Liver (tissue), 9 donors: ENCODE measurements around the gene ABLIM1. TPM values are rescaled to one million over a fixed set of nuclear protein-coding genes. Genes with fewer than 3 reads are reported as not detected.

Experiments
- DNase-seq: peaks from one replicate; pipeline ENCODE4 v3.0.0-alpha.2; 2017; ENCODE audit warnings: low spot score
- H3K27ac ChIP-seq, 2 donors: one replicate each; pipeline ENCODE4 v1.7.0; 2013; ENCODE audit warnings: inconsistent platforms in 2 of 2, low read length in 2 of 2, control low read depth in 1 of 2, low read depth in 1 of 2, mild to moderate bottlenecking in 1 of 2
- H3K27me3 ChIP-seq, 4 donors: one replicate each; pipeline versions ENCODE4 v1.6.1 to v1.7.0; 2013; ENCODE audit warnings: low read length in 3 of 4, inconsistent platforms in 1 of 4, mild to moderate bottlenecking in 1 of 4, moderate library complexity in 1 of 4; ENCODE audit not compliant: control insufficient read depth in 4 of 4, insufficient read depth in 4 of 4
- H3K36me3 ChIP-seq, 4 donors: one replicate each; pipeline versions ENCODE4 v1.6.1 to v1.7.0; 2013; ENCODE audit warnings: low read length in 3 of 4, mild to moderate bottlenecking in 3 of 4, low read depth in 1 of 4, moderate library complexity in 1 of 4; ENCODE audit not compliant: control insufficient read depth in 4 of 4, insufficient read depth in 3 of 4
- H3K4me1 ChIP-seq, 4 donors: one replicate each; pipeline versions ENCODE4 v1.6.1 to v1.7.0; 2013; ENCODE audit warnings: low read length in 3 of 4, mild to moderate bottlenecking in 3 of 4, moderate library complexity in 1 of 4; ENCODE audit not compliant: control insufficient read depth in 4 of 4, insufficient read depth in 4 of 4
- H3K4me3 ChIP-seq, 3 donors: one replicate each; pipeline versions ENCODE4 v1.6.1 to v1.7.0; 2013; ENCODE audit warnings: low read length in 3 of 3, control low read depth in 1 of 3, low read depth in 1 of 3, mild to moderate bottlenecking in 1 of 3
- H3K9ac ChIP-seq, 2 donors: one replicate each; pipeline ENCODE4 v1.7.0; 2013; ENCODE audit warnings: low read length in 2 of 2, mild to moderate bottlenecking in 2 of 2, moderate library complexity in 2 of 2, control low read depth in 1 of 2, low read depth in 1 of 2
- H3K9me3 ChIP-seq, 4 donors: one replicate each; pipeline versions ENCODE4 v1.6.1 to v1.7.0; 2013; ENCODE audit warnings: low read length in 3 of 4; ENCODE audit not compliant: control insufficient read depth in 4 of 4
- ATF3 ChIP-seq: IDR thresholded peaks from 2 replicates; pipeline ENCODE4 v1.6.1; 2016; ENCODE audit warnings: antibody characterized with exemption
- CTCF ChIP-seq: fragments of 150-350 bp; IDR thresholded peaks from 2 replicates; pipeline ENCODE4 v1.5.1; 2017; ENCODE audit warnings: improper control_type of control experiment, low read depth, low read length; ENCODE audit not compliant: missing input control
- EGR1 ChIP-seq, 2 donors: IDR thresholded peaks; 2 replicates each; pipeline ENCODE4 v1.6.1; 2016 to 2018; ENCODE audit warnings: antibody characterized with exemption in 2 of 2, low read depth in 2 of 2
- FOXA1 ChIP-seq: IDR thresholded peaks from 2 replicates; pipeline ENCODE4 v1.6.1; 2016; ENCODE audit warnings: antibody characterized with exemption
- FOXA2 ChIP-seq: IDR thresholded peaks from 2 replicates; pipeline ENCODE4 v1.6.1; 2016; ENCODE audit warnings: antibody characterized with exemption
- GABPA ChIP-seq, 2 donors: IDR thresholded peaks in 1 of 2; conservative IDR thresholded peaks in 1 of 2; 2 replicates each; pipeline ENCODE4 v1.6.1; 2016; ENCODE audit warnings: antibody characterized with exemption in 2 of 2, mild to moderate bottlenecking in 1 of 2, moderate library complexity in 1 of 2
- HNF4A ChIP-seq, 2 donors: conservative IDR thresholded peaks; 2 replicates each; pipeline ENCODE4 v1.6.1; 2016; ENCODE audit warnings: antibody characterized with exemption in 2 of 2, mild to moderate bottlenecking in 2 of 2
- HNF4G ChIP-seq: IDR thresholded peaks from 2 replicates; pipeline ENCODE4 v1.6.1; 2016; ENCODE audit warnings: antibody characterized with exemption
- JUND ChIP-seq, 2 donors: IDR thresholded peaks; 2 replicates each; pipeline ENCODE4 v1.6.1; 2016; ENCODE audit warnings: antibody characterized with exemption in 2 of 2
- MAX ChIP-seq: IDR thresholded peaks from 2 replicates; pipeline ENCODE4 v1.6.1; 2016; ENCODE audit warnings: antibody characterized with exemption
- NR2F2 ChIP-seq: IDR thresholded peaks from 2 replicates; pipeline ENCODE4 v1.6.1; 2016; ENCODE audit warnings: antibody characterized with exemption
- RAD21 ChIP-seq, 2 donors: IDR thresholded peaks; 2 replicates each; pipeline ENCODE4 v1.6.1; 2016; ENCODE audit warnings: antibody characterized with exemption in 2 of 2, mild to moderate bottlenecking in 2 of 2
- REST ChIP-seq: IDR thresholded peaks from 2 replicates; pipeline ENCODE4 v1.6.1; 2016; ENCODE audit warnings: antibody characterized with exemption, mild to moderate bottlenecking
- RXRA ChIP-seq, 2 donors: IDR thresholded peaks; 2 replicates each; pipeline ENCODE4 v1.6.1; 2017 to 2018; ENCODE audit warnings: antibody characterized with exemption in 2 of 2, mild to moderate bottlenecking in 1 of 2
- SP1 ChIP-seq: IDR thresholded peaks from 2 replicates; pipeline ENCODE4 v1.6.1; 2018; ENCODE audit warnings: antibody characterized with exemption, mild to moderate bottlenecking
- TAF1 ChIP-seq: conservative IDR thresholded peaks from 2 replicates; pipeline ENCODE4 v1.6.1; 2016; ENCODE audit warnings: antibody characterized with exemption, mild to moderate bottlenecking
- YY1 ChIP-seq: IDR thresholded peaks from 2 replicates; pipeline ENCODE4 v1.6.1; 2016; ENCODE audit warnings: antibody characterized with exemption, mild to moderate bottlenecking
- ZBTB33 ChIP-seq: IDR thresholded peaks from 2 replicates; pipeline ENCODE4 v1.6.1; 2016; ENCODE audit warnings: antibody characterized with exemption
- WGBS: extraction: QIAGEN DNeasy Blood & Tissue Kit; methylation state at CpG from one replicate; pipeline ENCODE4 v1.1.7; 2013; 5-methylcytosine and 5-hydroxymethylcytosine counted together
- polyA plus RNA-seq, 2 donors: library from polyadenylated mRNA; stranded (reverse) in 1 of 2; unstranded in 1 of 2; fragments of 200-250 nt in 1 of 2; fragments of >200 nt in 1 of 2; fragmentation: Nextera tagmentation in 1 of 2; extraction: Ambion mirVana in 1 of 2; gene quantifications; one replicate each; pipeline versions ENCODE4 v1.2.1 to v1.2.3, GENCODE V29; 2013 to 2015
- total RNA-seq, 2 donors: library from RNA; depleted of rRNA; stranded (reverse); fragments of >200 nt; gene quantifications; one replicate each; pipeline ENCODE4 v1.2.3, GENCODE V29; 2014
- donor health status: healthy.
- donor health status: healthy.
- donor health status: healthy.
- donor health status: healthy.
- donor health status: healthy.

ABLIM1 gene
- total and polyA plus RNA-seq, 4 donors, result 10.9 to 31.3 (median 13.1) TPM

- WGBS, result 28% methylated on average over 2 of the region's 2 CpGs
- peaks cover 5 to 24% (median 9%) of the 10 kb centered on the region in 4 donors for H3K4me1 ChIP-seq
Observed at GRCh38 chr10:114623661-114624294, 34.3 kb downstream of the ABLIM1 start.

More at GRCh38 chr10:114623661-114624294, 34.3 kb downstream of the ABLIM1 start:
- Histone ChIP-seq H3K4me3 (no peak overlapping the region), H3K27me3 (no peaks in the 10 kb centered on the region), H3K36me3 (peaks cover 0 to 2% (median 0%) of the 10 kb centered on the region in 4 donors), H3K27ac (peak overlapping the region; percentile 78 to 83), H3K9me3 (no peaks in the 10 kb centered on the region), H3K9ac (no peak overlapping the region)
- no peak for DNase-seq
- TF ChIP-seq MAX (peak; percentile 51), FOXA1 (peak; percentile 36), HNF4A (conservative IDR thresholded peaks at IDR 0.05) (peak; percentile 42 to 67), TAF1 (no peak), EGR1 (IDR thresholded peaks at IDR 0.05; ENCODE audit: low read depth in 2 of 2) (no peak), ZBTB33 (peak; percentile 33), RXRA (IDR thresholded peaks at IDR 0.05) (peak; percentile 60 to 78), FOXA2 (peak; percentile 81), REST (peak; percentile 73), CTCF (no peak), ATF3 (peak; percentile 95), HNF4G (no peak), RAD21 (IDR thresholded peaks at IDR 0.05) (peak; percentile 54 to 56), GABPA (IDR thresholded peaks at IDR 0.05 in 1 of 2, conservative IDR thresholded peaks at IDR 0.05 in 1 of 2) (peak in 1 of 2 donors; percentile 24), YY1 (peak; percentile 72), NR2F2 (peak; percentile 22), JUND (IDR thresholded peaks at IDR 0.05) (peak; percentile 98 to 99), SP1 (peak; percentile 43)
